K562 (cell line): ENCODE data around the gene POLR3K. TPM values are rescaled to one million over a fixed set of nuclear protein-coding genes. Genes with fewer than 3 reads are reported as not detected.
A peak's percentile ranks its signal among the peaks of the same experiment; 100 is the strongest.

ENCODE experiments used
- ETV5 ChIP-seq: sonication (generic); formaldehyde crosslinking; IDR thresholded peaks from 2 replicates; pipeline ENCODE4 v1.4.0; 2020; ENCODE audit warnings: low read depth, mild to moderate bottlenecking, missing genetic modification reagents
- KAT2B ChIP-seq: IDR thresholded peaks from one replicate; pipeline ENCODE4 v1.6.1; 2012; ENCODE audit warnings: low read depth, mild to moderate bottlenecking, control low read depth, inconsistent platforms, low read length, moderate library complexity
- ZBTB7A ChIP-seq: IDR thresholded peaks from 2 replicates; pipeline ENCODE4 v1.6.1; 2011; ENCODE audit warnings: low read depth, mild to moderate bottlenecking, low read length, moderate library complexity, borderline replicate concordance; ENCODE audit not compliant: control insufficient read depth
- ZNF23 ChIP-seq: fragments of 250-450 bp; sonication (Bioruptor Pico); IDR thresholded peaks from 2 replicates; pipeline ENCODE4 v1.4.0; 2020; ENCODE audit warnings: mild to moderate bottlenecking
- polyA plus RNA-seq, 8 experiments: library from polyadenylated mRNA; depleted of rRNA in 4 of 8; stranded (reverse) in 5 of 8; unstranded in 3 of 8; fragments of >200 nt; fragmentation: Nextera tagmentation in 2 of 8; fragmentation: Illumina TruSeq in 1 of 8; extraction: Ambion mirVana in 2 of 8; extraction: Trizol in 1 of 8; gene quantifications; 2 replicates each; pipeline versions ENCODE4 v1.2.1 to v1.2.3, GENCODE V29; 2011 to 2014; ENCODE audit warnings: inconsistent platforms in 1 of 8, missing spikeins in 1 of 8
- total RNA-seq, 7 experiments: library from RNA; depleted of rRNA in 6 of 7; stranded (reverse); fragments of >200 nt in 6 of 7; fragmentation: Illumina TruSeq in 2 of 7; extraction: Trizol in 2 of 7; gene quantifications; 2 replicates each; pipeline versions ENCODE4 v1.2.1 to v1.2.3, GENCODE V29; 2011 to 2021; ENCODE audit warnings: low replicate concordance in 1 of 7
- TF ChIP-seq, protein P1 (sequence below), 2 experiments: fragments of 450-650 bp; IDR thresholded peaks; 2 replicates each; pipeline ENCODE4 v1.6.1; 2018; ENCODE audit warnings: mild to moderate bottlenecking in 2 of 2, low read depth in 1 of 2; ENCODE audit not compliant: partially characterized antibody in 2 of 2
- TF ChIP-seq, protein P2 (sequence below): fragments of 450-650 bp; conservative IDR thresholded peaks from 2 replicates; pipeline ENCODE4 v1.6.1; 2016; ENCODE audit warnings: missing genetic modification characterization, low read depth, mild to moderate bottlenecking, control low read depth, missing compliant biosample characterization
- TF ChIP-seq, protein P3 (sequence below): fragments of 200-800 bp; sonication (Bioruptor generic); IDR thresholded peaks from 2 replicates; pipeline ENCODE4 v1.6.1; 2017; ENCODE audit warnings: missing genetic modification characterization, missing compliant biosample characterization
- TF ChIP-seq, protein P4 (sequence below): fragments of 450-650 bp; formaldehyde crosslinking; IDR thresholded peaks from 2 replicates; pipeline ENCODE4 v1.4.0; 2022; ENCODE audit warnings: missing genetic modification characterization
- TF ChIP-seq, protein P5 (sequence below): sonication (generic); formaldehyde crosslinking; IDR thresholded peaks from 2 replicates; pipeline ENCODE4 v1.4.0; 2020; ENCODE audit warnings: mild to moderate bottlenecking, missing genetic modification reagents
- TF ChIP-seq, protein P6 (sequence below): fragments of 450-650 bp; formaldehyde crosslinking; IDR thresholded peaks from 2 replicates; pipeline ENCODE4 v1.4.0; 2022; ENCODE audit warnings: missing genetic modification characterization

Gene POLR3K
- total and polyA plus RNA-seq, 9 of the 15 experiments (the other 6 are each of a cell fraction or from before 2014, with no cell fraction given) = 42.1 to 315 (median 86.7) TPM

DNA sequence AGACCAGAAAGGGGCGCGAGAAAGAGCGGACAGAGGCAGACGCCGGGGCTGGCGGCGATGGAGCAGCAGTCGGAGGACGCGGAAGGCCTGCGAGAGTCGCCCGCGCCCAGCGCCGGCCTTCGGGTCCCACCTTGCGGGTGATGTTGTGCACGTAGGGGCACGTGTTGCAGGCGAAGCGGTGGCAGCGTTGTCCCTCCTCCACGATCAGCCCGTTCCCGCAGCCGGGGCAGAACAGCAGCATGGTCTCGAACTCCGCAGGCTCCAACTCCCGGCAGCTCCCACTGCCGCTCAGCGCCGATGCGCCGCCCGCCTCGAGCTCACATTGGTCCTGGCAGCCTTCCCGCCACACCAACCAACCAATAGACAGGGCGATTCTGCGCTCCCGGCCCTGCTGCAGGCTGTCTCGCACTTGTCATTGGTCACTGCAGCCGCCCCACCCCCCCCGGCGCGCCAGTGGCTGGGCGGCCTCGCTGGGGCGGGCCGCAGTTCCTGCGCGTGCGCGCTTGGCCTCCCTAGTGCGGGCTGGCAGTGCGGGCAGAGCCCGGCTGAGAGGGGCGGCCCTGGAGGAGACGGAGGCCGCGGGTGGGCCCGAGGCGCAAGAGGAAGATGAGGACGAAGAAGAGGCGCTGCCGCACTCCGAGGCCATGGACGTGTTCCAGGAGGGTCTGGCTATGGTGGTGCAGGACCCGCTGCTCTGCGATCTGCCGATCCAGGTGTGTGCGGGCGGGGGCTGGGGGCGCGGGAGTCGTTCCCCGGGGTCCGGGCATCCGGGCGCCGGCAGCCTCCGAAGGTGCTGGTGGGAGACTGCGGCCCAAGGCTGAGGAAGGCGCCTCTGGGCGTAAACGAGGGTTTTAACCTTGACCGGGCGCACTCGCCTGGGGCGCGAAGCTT, at the start of gene POLR3K, which contains the start of gene SNRNP25 (continued):
- TF ChIP-seq, protein P1, sequence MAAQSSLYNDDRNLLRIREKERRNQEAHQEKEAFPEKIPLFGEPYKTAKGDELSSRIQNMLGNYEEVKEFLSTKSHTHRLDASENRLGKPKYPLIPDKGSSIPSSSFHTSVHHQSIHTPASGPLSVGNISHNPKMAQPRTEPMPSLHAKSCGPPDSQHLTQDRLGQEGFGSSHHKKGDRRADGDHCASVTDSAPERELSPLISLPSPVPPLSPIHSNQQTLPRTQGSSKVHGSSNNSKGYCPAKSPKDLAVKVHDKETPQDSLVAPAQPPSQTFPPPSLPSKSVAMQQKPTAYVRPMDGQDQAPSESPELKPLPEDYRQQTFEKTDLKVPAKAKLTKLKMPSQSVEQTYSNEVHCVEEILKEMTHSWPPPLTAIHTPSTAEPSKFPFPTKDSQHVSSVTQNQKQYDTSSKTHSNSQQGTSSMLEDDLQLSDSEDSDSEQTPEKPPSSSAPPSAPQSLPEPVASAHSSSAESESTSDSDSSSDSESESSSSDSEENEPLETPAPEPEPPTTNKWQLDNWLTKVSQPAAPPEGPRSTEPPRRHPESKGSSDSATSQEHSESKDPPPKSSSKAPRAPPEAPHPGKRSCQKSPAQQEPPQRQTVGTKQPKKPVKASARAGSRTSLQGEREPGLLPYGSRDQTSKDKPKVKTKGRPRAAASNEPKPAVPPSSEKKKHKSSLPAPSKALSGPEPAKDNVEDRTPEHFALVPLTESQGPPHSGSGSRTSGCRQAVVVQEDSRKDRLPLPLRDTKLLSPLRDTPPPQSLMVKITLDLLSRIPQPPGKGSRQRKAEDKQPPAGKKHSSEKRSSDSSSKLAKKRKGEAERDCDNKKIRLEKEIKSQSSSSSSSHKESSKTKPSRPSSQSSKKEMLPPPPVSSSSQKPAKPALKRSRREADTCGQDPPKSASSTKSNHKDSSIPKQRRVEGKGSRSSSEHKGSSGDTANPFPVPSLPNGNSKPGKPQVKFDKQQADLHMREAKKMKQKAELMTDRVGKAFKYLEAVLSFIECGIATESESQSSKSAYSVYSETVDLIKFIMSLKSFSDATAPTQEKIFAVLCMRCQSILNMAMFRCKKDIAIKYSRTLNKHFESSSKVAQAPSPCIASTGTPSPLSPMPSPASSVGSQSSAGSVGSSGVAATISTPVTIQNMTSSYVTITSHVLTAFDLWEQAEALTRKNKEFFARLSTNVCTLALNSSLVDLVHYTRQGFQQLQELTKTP (IDR thresholded peaks at IDR 0.05; ENCODE audit: low read depth in 1 of 2, partially characterized antibody in 2 of 2) = no peak
- TF ChIP-seq, protein P2, sequence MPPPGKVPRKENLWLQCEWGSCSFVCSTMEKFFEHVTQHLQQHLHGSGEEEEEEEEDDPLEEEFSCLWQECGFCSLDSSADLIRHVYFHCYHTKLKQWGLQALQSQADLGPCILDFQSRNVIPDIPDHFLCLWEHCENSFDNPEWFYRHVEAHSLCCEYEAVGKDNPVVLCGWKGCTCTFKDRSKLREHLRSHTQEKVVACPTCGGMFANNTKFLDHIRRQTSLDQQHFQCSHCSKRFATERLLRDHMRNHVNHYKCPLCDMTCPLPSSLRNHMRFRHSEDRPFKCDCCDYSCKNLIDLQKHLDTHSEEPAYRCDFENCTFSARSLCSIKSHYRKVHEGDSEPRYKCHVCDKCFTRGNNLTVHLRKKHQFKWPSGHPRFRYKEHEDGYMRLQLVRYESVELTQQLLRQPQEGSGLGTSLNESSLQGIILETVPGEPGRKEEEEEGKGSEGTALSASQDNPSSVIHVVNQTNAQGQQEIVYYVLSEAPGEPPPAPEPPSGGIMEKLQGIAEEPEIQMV (tag) = no peak
- no peak for TF ChIP-seq KAT2B
- TF ChIP-seq, protein P3, sequence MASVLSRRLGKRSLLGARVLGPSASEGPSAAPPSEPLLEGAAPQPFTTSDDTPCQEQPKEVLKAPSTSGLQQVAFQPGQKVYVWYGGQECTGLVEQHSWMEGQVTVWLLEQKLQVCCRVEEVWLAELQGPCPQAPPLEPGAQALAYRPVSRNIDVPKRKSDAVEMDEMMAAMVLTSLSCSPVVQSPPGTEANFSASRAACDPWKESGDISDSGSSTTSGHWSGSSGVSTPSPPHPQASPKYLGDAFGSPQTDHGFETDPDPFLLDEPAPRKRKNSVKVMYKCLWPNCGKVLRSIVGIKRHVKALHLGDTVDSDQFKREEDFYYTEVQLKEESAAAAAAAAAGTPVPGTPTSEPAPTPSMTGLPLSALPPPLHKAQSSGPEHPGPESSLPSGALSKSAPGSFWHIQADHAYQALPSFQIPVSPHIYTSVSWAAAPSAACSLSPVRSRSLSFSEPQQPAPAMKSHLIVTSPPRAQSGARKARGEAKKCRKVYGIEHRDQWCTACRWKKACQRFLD (CRISPR knock-in tag) = no peak
- TF ChIP-seq, protein P4, sequence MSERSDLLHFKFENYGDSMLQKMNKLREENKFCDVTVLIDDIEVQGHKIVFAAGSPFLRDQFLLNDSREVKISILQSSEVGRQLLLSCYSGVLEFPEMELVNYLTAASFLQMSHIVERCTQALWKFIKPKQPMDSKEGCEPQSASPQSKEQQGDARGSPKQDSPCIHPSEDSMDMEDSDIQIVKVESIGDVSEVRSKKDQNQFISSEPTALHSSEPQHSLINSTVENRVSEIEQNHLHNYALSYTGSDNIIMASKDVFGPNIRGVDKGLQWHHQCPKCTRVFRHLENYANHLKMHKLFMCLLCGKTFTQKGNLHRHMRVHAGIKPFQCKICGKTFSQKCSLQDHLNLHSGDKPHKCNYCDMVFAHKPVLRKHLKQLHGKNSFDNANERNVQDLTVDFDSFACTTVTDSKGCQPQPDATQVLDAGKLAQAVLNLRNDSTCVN (CRISPR knock-in tag) = no peak
- TF ChIP-seq, protein P5, sequence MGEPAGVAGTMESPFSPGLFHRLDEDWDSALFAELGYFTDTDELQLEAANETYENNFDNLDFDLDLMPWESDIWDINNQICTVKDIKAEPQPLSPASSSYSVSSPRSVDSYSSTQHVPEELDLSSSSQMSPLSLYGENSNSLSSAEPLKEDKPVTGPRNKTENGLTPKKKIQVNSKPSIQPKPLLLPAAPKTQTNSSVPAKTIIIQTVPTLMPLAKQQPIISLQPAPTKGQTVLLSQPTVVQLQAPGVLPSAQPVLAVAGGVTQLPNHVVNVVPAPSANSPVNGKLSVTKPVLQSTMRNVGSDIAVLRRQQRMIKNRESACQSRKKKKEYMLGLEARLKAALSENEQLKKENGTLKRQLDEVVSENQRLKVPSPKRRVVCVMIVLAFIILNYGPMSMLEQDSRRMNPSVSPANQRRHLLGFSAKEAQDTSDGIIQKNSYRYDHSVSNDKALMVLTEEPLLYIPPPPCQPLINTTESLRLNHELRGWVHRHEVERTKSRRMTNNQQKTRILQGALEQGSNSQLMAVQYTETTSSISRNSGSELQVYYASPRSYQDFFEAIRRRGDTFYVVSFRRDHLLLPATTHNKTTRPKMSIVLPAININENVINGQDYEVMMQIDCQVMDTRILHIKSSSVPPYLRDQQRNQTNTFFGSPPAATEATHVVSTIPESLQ (CRISPR knock-in tag) = no peak; the same call in 1 of the 2 replicates
- no peak for TF ChIP-seq ETV5 (CRISPR knock-in tag)
- TF ChIP-seq ZNF23 = no peak
- TF ChIP-seq, protein P6, sequence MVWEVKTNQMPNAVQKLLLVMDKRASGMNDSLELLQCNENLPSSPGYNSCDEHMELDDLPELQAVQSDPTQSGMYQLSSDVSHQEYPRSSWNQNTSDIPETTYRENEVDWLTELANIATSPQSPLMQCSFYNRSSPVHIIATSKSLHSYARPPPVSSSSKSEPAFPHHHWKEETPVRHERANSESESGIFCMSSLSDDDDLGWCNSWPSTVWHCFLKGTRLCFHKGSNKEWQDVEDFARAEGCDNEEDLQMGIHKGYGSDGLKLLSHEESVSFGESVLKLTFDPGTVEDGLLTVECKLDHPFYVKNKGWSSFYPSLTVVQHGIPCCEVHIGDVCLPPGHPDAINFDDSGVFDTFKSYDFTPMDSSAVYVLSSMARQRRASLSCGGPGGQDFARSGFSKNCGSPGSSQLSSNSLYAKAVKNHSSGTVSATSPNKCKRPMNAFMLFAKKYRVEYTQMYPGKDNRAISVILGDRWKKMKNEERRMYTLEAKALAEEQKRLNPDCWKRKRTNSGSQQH (CRISPR knock-in tag) = no peak
- TF ChIP-seq ZBTB7A = 0 out of 2 replicates have a peak, but pooled peaks have one; percentile 34
